NCI-H2171 (cell line): ENCODE results near the gene SMARCA5.

Source experiments
- DNase-seq: peaks from one replicate; lab custom pipeline; 2025; lab: John Stamatoyannopoulos, UW

The SMARCA5 gene

DNA sequence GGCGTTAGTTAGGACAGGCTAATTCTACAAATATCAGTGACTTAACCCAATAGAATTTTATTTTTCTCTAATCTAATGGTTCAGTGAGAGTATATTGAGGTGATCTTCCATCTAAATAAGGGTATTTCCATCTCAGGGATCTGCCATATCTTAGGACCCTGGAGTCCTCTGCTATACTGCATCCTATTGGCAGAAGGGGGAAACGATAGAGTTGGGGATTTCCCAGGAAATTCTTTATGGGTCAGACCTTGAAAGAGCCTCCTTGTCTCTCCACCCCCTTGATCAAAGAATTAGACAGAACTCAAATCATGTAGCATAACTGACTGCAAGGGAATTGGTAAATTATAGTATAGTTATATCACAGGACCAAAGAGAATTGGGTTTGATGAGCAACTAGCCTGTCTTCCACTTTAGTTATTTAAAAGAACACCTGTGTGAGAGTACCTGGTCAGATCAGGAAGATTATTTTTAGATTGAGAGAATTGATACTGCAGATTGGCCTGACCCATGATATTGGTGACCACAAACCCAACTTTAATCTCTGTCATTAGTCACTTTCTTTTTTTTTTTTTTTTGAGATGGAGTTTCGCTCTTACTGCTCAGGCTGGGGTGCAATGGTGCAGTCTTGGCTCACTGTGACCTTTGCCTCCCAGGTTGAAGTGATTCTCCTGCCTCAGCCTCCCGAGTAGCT is 25.6 kb downstream of the SMARCA5 start:
- no peak for DNase-seq

DNA sequence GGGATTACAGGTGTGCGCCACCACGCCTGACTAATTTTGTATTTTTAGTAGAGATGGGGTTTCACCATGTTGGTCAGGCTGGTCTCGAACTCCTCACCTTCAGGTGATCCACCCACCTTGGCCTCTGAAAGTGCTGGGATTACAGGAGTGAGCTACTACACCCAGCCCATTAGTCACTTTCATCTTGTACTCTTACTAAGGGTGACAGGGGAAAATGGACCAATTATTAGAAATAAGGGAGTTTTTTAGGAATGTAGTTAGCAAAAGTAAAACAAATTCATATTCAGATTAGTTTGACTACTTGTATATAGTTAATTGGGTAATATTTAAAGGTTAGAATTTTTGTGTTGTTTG is 26.1 kb downstream of the SMARCA5 start:
- no peak for DNase-seq

DNA sequence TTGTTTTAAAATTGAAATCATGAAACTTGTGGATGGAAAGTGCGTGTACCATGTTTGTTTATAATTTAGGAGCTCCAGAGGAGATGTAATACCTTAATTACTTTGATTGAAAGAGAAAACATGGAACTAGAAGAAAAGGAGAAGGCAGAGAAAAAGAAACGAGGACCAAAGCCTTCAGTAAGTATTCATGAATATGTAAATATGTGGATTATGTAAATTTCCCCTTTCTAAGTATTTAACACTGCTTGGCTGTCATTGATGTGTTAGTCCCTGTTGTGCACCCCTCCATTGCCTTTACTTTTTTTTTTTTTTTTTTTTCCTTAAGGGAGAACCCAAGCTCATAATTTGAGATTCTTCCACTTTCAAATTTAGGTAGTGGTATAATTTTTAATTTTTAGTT is 36.4 kb downstream of the SMARCA5 start:
- no peak for DNase-seq

DNA sequence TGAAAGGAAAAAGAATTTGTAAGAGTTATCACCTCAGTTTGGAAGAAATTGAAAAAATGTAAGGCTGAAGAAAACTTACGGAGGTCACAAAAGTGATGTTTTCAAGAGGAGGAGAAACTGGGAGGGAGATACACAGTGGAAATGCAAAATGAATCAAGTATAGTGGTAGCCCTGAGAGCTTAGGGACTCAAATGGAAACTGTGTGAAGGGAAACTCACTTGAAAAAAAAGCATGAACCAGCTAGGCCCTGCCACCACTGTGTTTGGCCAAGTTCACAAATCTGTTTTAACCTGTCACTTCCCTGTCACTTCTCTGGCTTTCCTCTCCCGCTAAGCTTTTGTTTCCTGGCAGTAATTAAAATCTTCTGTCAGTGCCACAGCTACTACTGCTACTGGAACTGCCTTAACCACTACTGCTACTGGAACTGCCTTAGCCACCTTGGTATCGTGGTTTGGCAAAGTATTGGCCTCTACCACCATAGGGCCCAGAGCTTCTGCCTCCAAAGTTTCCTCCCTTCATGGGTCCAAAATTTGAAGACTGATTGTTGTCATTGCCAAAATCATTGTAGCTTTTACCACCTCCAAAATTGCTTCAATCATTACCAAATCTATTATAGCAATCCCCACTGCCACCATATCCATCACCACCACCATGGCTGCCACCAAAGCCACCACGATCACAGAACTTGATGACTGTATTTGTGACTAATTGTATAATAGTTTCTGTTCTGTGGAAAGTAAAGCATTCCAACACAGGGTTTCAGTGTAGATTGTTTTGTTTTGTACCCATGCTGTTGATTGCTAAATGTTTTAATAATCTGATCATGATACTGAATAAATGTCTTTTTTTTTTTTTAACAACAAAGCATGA is 41.5 kb downstream of the SMARCA5 start:
- no peak for DNase-seq

DNA sequence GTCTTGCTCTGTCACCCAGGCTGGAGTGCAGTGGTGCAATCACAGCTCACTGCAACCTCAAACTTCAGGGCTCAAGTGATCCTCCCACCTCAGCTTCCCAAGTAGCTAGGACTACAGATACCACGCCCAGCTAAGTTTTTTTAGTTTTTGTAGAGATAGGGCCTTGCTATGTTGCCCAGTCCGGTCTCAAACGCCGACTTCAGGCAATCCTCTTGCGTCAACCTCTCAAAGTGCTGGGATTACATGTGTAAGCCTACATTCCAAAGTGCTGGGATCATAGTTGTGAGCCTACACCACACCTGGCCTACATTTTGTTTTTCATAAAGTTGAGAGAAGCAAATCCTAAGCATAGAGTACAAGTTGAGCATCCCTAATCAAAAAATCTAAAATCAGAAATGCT is 42.2 kb downstream of the SMARCA5 start:
- no peak for DNase-seq

DNA sequence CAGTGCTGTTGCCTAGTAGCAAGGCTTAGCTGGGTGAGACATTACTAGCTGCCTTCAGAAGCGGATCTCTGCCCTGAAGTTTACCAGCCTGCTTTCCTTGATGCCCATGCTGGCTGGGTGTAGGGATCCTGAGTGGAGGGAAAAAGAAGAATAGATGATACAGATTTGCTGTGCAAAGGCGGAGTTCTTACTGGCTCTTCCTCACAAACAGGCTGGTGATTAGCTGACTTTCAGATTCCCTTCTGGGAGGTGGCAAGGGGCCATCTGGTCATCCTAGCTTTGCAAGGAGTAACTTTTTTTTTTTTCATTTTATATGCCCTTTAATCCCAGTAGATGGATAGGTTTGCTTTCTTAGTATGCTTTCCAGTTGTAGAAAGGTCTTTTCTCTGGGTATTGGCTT is 44.8 kb downstream of the SMARCA5 start:
- DNase-seq, result no peak

DNA sequence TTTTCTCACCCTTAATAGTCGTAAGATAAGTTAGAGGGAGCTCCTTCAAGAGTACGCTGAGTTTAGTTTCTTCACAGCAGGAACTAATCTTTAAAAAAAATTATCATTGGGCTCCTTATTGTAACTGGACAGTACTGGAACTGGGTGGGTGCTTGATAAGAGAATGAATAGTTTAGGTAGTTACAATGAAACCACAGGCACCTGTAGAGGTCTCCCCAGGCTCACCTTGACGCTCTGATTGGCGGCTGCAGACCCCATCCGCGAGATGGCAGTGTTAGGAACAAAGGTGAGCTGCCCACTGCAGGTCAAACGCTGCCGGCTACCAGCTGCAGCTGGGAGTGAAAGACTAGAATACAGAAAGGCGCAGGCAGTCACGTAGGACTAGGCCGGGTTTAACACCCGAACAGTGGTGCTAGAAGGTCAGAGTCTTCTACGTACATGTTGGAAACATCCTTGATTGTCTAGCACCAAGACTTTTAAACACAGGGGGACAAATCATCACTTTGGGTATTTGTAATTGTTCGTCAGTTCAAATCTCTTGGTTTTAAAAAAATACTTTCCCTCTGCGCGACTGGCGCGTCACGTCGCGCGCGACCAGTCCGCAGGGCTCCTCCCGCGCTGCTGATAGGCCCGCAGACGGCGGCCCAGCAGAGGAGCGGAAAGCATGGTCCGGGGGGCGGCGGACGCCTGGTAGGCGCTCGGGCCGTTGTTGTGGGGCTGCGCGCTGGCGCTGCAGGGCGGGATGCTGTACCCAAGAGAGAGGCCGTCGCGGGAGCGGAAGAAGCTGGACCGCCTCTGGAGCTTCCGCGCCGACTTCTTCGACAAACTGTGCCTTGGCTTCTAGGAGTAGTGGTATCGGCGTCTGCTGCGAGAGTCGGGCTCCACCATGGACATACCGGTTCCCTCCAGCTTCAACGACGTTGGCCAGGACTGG is 45.6 kb downstream of the SMARCA5 start:
- DNase-seq, result peak; percentile 37

DNA sequence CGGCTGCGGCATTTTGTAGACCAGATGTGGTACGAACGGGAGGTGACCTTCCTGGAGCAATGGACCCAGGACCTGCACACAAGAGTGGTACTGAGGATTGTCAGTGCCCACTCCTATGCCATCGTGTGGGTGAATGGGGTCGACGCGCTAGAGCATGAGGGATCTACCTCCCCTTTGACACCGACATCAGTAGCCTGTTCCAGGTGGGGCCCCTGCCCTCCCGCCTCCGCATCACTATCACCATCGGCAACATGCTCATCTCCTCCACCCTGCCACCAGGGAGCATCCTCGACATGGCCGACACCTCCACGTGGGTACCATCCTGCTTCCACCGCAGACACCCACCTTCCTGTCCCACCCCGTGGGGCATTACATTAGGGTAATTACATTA is 46.2 kb downstream of the SMARCA5 start:
- DNase-seq, result peak; percentile 1

DNA sequence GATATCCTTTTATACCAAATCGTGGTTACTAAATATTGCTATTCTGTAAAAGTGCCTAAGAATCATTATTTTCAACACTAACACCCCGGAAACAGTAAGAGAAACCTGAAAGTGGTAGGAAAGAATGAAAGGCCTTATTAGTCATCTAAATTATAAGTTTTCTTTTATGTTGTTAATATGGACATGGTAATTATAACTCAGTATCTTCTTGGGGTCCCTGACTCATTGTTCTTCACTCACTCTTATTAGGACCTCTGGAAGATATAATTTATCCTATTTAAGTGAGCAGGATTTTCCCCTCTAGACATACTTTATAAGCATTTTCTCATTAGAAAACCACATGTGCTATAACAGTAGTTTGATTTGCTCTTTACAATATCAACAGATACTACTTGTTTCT is 51.0 kb downstream of the SMARCA5 start:
- DNase-seq, result no peak

DNA sequence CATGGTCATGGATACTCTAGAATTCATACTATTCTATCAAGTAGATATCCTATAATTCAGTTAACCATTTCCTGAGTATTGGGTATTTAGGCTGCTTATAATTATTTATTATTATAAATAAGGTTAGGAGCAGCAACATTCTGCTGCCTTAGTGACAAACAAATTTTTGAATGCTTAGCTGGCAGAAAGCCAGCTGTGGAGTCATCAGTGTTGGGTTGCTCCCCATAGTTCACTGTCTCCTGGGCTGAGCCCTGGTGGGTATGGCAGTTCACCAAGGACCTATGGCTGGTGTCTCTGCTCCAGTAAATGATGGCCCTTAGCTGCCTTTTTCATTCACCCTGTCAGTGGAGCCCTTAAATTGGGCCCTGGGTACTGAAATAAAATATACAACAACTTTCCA is 61.8 kb downstream of the SMARCA5 start:
- DNase-seq, result no peak

DNA sequence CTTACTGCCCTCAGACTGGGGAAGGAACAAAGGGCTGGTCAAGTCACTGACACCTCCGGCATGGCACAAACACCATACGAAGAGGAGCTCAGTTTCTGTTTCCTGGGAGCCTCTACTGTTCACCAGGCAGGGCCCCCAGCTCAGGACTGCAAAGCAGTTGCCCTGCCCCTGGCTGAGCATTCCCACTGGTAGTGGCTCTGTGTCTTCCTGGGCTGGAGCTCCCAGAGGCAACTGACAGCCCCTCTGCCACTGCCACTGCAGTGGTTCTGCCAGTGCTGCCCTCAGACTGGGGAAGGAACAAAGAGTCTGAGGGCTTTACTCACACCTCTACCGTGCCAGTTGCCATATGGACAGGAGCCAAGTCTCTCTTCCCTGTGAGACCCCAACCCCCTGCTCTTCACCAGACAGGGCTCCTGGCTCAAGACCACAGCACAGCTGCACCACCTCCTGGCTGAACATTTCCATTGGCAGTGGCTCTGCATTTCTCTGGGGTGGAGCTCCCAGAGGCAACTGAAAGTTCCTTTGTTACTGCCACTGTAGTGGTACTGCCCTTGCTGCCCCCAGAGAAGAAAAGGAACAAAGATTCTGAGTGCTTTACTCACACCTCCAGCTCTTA is 67.9 kb downstream of the SMARCA5 start:
- no peak for DNase-seq

DNA sequence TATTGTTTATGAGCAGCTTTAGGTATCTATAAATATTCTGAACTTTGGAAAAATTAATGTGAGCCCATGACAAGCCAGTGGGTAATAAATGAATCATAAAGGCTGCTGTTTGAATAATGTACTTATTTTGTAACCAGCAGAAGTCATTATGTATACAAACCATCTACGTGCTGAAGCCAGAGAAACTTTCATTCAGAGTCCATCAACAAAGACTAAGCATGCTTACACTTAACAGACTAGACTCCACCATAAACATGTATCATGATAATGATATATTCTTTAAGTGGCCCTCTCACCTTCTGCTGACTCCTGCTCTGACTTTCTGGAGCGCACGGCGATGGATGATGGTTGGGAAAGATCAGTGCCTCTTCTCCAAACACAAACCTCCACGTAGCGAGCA is 72.0 kb downstream of the SMARCA5 start:
- DNase-seq, result no peak

DNA sequence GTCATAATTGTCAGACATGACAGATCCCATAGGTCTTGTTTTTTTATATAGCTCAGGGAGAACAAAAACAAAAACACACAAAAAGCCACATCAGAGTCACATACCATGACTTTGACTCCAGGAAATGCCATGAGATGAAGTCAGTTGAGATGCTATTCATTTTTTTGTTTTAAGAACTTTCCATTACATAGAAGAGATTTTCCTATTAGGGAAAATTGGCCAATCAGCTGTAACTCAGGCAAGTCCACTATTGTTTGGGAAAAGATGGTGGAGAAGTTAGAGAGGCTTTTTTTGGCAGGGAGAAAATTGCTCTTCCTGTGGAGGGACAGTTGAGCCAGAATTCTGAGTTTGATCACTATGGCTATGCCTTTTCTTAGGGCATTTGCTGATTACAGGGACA is 72.6 kb downstream of the SMARCA5 start:
- DNase-seq, result no peak

DNA sequence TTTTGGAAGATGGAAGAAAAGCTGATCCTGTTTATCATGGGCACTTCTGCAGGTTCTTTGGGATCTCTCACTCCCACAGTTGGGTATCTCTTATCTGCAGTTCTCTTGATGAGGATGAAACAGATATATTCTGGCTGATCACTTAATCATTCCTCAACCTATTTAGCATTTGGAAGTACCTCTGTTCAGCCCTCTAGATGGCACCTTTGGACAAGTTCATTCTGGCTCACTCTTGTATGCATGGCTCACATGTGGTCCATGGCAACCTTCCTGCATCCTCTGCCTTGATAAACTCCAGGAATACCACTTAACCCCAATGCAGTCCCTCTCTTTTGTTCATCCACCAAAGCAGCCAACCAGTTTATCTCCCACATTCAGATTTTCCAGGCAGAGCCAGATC is 74.2 kb downstream of the SMARCA5 start:
- no peak for DNase-seq

DNA sequence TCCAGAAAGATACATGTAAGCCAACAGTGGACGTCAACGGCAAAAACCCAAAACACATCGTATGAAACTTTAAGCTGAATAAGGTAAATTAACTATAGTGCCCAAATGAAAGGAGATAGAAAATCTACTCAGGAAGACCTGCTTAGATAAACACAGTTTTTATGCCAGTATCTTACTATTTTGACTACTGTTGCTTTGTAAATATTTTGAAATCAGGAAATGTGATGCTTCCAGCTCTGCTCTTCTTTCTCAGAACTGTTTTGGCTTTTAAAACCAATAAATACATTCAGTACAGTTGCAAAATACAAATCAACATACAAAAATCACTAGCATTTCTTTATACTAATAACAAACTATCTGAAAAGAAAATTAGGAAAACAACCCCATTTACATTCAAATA is 83.8 kb downstream of the SMARCA5 start:
- DNase-seq, result no peak

DNA sequence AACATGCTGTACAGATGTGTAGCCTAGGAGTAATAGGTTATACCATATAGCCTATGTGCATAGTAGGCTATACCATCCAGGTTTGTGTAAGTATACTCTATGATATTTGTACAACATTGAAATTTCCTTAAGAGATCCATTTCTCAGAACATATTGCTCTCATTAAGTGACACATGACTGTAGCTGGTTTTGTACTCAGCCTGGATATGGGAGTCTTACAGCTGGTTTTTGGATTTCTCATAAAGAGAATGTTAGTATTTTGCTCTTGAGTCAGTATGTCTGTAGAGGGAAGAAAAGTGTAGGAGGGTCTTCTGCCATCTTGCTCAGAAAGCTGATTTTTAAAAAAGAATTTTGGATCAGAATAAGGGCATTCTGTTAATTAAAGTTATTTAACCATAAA is 85.3 kb downstream of the SMARCA5 start:
- no peak for DNase-seq

DNA sequence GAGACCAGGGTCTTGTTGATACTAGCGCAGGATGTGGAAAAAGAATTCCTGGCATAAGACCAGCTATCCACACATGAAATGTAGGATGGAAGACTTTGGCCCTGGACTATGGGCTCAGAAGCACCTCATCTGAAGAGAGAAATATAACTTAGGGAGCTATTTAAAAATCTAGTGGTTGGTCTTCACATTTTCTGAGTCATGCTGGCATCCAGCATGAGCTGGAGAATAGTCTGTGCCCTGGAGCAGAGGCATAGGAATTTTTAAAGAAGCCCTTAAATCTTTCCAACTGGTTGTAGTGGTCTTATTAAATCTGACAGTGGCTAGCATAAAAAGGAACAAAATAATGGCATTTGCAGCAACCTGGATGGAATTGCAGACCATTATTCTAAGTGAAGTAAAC is 86.3 kb downstream of the SMARCA5 start:
- DNase-seq, result no peak

DNA sequence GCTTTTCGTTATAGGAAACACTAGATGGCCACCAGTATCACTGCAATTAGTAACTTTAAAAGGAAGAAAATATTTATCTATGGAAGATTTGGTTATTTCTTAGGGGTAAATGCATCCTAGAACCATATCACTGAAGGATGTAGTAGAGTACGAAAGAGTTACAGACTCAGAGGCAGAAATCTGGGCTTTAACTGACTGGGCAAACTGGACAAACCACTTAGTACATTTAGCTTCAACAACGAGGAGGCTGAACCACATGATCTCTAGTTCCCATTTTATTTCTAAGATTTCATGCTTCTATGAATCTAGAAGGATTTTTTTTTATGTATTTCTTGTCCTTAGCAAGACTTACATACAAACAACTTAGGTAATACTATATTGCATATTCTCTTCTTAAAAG is 93.0 kb downstream of the SMARCA5 start:
- DNase-seq, result no peak
